ENCODE data around the gene OR5K1. TPM values are rescaled to one million over a fixed set of nuclear protein-coding genes. Genes with fewer than 3 reads are reported as not detected.

The OR5K1 gene
- total RNA-seq, 4 donors from 2014 or later, result not detected

DNA sequence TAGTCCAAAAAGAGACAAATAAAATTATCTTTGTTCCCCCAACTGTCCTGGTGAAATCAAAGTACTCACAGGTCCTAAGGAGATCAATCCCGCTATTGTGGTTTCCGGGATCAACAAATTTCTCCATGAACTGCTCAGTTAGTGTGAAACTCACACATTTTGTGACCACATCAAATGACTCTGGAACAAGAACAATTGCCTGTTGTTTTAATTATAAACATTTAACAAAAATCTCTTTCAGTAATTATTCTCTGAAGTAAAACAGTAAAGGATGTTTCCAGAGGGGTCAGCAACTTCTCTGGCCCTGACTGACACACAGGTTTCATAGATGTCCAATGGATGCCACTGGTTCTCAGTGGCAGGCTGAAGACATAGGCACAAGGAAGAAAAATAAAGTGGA, 55.8 kb downstream of the OR5K1 start:
- H3K4me3 ChIP-seq, result no peak overlapping the region
- intact Hi-C loops (cut with DNase I; ENCODE audit: low total_unique reads), result no loop called here
- DNase-seq, result no peak
- in situ Hi-C loops (cut with MboI; ENCODE audit: low pct_ligation_motif_present in 1 of 4, low pct_unique_long_range_greater_than_20kb in 1 of 4, low sequenced_read_pairs in 3 of 4), result loop anchor here in 1 of 4 donors (10.0 kb wide), 1 partner anchor 66 kb away; no protein-coding TSS in a partner anchor
- H3K9me3 ChIP-seq, result no peaks in the 10 kb centered on the region
- H3K27me3 ChIP-seq, result no peaks in the 10 kb centered on the region
- peaks cover 0 to 29% (median 10%) of the 10 kb centered on the region in 4 donors for H3K36me3 ChIP-seq
- TF ChIP-seq, protein P1, sequence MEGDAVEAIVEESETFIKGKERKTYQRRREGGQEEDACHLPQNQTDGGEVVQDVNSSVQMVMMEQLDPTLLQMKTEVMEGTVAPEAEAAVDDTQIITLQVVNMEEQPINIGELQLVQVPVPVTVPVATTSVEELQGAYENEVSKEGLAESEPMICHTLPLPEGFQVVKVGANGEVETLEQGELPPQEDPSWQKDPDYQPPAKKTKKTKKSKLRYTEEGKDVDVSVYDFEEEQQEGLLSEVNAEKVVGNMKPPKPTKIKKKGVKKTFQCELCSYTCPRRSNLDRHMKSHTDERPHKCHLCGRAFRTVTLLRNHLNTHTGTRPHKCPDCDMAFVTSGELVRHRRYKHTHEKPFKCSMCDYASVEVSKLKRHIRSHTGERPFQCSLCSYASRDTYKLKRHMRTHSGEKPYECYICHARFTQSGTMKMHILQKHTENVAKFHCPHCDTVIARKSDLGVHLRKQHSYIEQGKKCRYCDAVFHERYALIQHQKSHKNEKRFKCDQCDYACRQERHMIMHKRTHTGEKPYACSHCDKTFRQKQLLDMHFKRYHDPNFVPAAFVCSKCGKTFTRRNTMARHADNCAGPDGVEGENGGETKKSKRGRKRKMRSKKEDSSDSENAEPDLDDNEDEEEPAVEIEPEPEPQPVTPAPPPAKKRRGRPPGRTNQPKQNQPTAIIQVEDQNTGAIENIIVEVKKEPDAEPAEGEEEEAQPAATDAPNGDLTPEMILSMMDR (IDR thresholded peaks at IDR 0.05), result no peak
- TF ChIP-seq EP300 (IDR thresholded peaks at IDR 0.05; ENCODE audit: low read depth) (no peak), POLR2AphosphoS5 (IDR thresholded peaks at IDR 0.05) (no peak), POLR2A (IDR thresholded peaks at IDR 0.05) (no peak)
- H3K4me1 ChIP-seq, result peaks cover 9 to 15% (median 12%) of the 10 kb centered on the region in 4 donors
- no peak overlapping the region for H3K27ac ChIP-seq
- WGBS, 2 donors (ENCODE audit: low coverage in 1 of 2), result 81 to 97% methylated on average over 2 of the region's 2 CpGs

GRCh38 chr3:98519351-98519750, 56.4 kb downstream of the OR5K1 start:
- Histone ChIP-seq H3K4me3 (no peak overlapping the region), H3K9me3 (no peaks in the 10 kb centered on the region), H3K36me3 (peaks cover 0 to 29% (median 10%) of the 10 kb centered on the region in 4 donors)

DNA sequence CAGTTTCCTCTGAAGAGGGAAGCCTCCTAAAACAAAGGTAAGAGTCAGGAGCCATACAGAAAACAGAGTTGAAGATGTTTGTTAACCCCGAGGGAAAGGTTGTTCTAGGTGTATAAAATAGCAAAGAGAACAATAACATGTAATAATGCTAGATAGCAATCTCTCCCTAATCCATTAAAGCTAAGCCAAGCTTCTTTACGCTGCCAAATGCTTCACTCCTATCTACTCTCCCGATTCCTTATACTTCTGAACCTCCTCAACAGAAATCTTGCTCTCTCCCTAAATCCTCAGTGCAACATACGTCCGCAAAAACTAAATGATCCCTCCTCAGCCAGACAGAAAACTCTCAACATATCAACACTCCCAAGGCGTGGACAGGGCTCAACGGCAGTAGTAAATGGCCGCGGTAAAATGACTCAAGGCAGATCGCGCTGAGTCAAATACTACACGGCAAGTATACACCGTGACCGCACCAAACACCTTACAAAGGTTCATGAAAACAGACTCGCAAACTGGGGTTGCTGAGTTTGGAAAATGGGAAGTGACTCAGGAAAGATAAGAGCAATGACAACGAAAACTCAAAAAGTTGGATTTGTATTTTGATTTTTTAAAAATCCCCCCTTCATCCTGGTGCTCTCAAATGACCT, 59.0 kb downstream of the OR5K1 start:
- no peaks in the 10 kb centered on the region for H3K9me3 ChIP-seq
- H3K27me3 ChIP-seq, result no peaks in the 10 kb centered on the region
- DNase-seq, result peak; percentile 58
- peaks cover 0 to 10% (median 4%) of the 10 kb centered on the region in 4 donors for H3K36me3 ChIP-seq
- 0% methylated on average over 11 to 16 of the region's 16 CpGs for WGBS, 2 donors (ENCODE audit: low coverage in 1 of 2)
- H3K27ac ChIP-seq, result peak overlapping the region; percentile 93 to 98 (median 96)
- in situ Hi-C loops (cut with MboI; ENCODE audit: low pct_ligation_motif_present in 1 of 4, low pct_unique_long_range_greater_than_20kb in 1 of 4, low sequenced_read_pairs in 3 of 4), result no loop called here
- peak overlapping the region; percentile 56 to 93 (median 89) for H3K4me3 ChIP-seq
- TF ChIP-seq, protein P1 (IDR thresholded peaks at IDR 0.05), result no peak
- TF ChIP-seq POLR2AphosphoS5 (IDR thresholded peaks at IDR 0.05), result no peak
- TF ChIP-seq POLR2A (IDR thresholded peaks at IDR 0.05), result no peak
- TF ChIP-seq EP300 (IDR thresholded peaks at IDR 0.05; ENCODE audit: low read depth), result no peak
- intact Hi-C loops (cut with DNase I; ENCODE audit: low total_unique reads), result loop anchor here (5.0 kb wide), 2 partner anchors 70 to 380 kb away; partner anchors contain the start of genes CPOX and DCBLD2
- peaks cover 9 to 15% (median 12%) of the 10 kb centered on the region in 4 donors for H3K4me1 ChIP-seq

More at GRCh38 chr3:98519351-98519750, 56.4 kb downstream of the OR5K1 start:
- TF ChIP-seq EP300 (IDR thresholded peaks at IDR 0.05; ENCODE audit: low read depth) (no peak), POLR2A (IDR thresholded peaks at IDR 0.05) (no peak), POLR2AphosphoS5 (IDR thresholded peaks at IDR 0.05) (no peak)
- no peaks in the 10 kb centered on the region for H3K27me3 ChIP-seq
- intact Hi-C loops (cut with DNase I; ENCODE audit: low total_unique reads), result no loop called here
- in situ Hi-C loops (cut with MboI; ENCODE audit: low pct_ligation_motif_present in 1 of 4, low pct_unique_long_range_greater_than_20kb in 1 of 4, low sequenced_read_pairs in 3 of 4), result loop anchor here in 1 of 4 donors (10.0 kb wide), 1 partner anchor 65 kb away; no protein-coding TSS in a partner anchor
- no peak for DNase-seq
- WGBS, 2 donors (ENCODE audit: low coverage in 1 of 2), result 100% methylated on average over 1 of the region's 1 CpG
- H3K4me1 ChIP-seq, result peaks cover 9 to 15% (median 12%) of the 10 kb centered on the region in 4 donors
- H3K27ac ChIP-seq, result no peak overlapping the region

Other genes with a start within 250 kb of the OR5K1 start
- not detected for gene OR5H6, start 199.0 kb upstream of the OR5K1 start, total RNA-seq
- not detected for gene OR5H2, start 180.7 kb upstream of the OR5K1 start, total RNA-seq
- gene OR5K4, start 109.3 kb upstream of the OR5K1 start, total RNA-seq, result not detected
- gene OR5K3, start 72.5 kb upstream of the OR5K1 start, total RNA-seq, result not detected
- not detected for gene OR5K2, start 34.5 kb downstream of the OR5K1 start, total RNA-seq
- 100 to 1,000 TPM; 105 to 202 (median 162) TPM for gene CLDND1, start 59.7 kb downstream of the OR5K1 start, total RNA-seq
- gene GPR15, start 68.8 kb downstream of the OR5K1 start, total RNA-seq, result 10 to 100 TPM in 1 of 4 donors, 1 to 10 TPM in 2, under 1 TPM in 1; 0.60 to 11.7 (median 5.5) TPM
- 10 to 100 TPM; 17.9 to 30.7 (median 26.3) TPM for gene CPOX, start 130.4 kb downstream of the OR5K1 start, total RNA-seq